Prostate gland (tissue), 2 donors: ENCODE data around the gene KCNJ12. TPM values are rescaled to one million over a fixed set of nuclear protein-coding genes. Genes with fewer than 3 reads are reported as not detected.
"Not testable (repeated sequence)": the region's sequence is repeated elsewhere in the genome, so short reads cannot be mapped to it uniquely, and the experiment has no call there.

Source experiments
- DNase-seq: peaks from one replicate; pipeline ENCODE4 v3.0.0-alpha.2; 2019; ENCODE audit warnings: low spot score
- H3K27ac ChIP-seq, 2 donors: fragments of 200-600 bp; sonication (generic); 2 replicates each; pipeline ENCODE4 v1.5.1; 2017 to 2019
- H3K27me3 ChIP-seq: fragments of 200-600 bp; sonication (generic); replicated peaks from 2 replicates; pipeline ENCODE4 v1.5.1; 2019; ENCODE audit not compliant: insufficient read depth
- H3K36me3 ChIP-seq, 2 donors: fragments of 200-600 bp; sonication (generic); 1 replicate in 1 of 2; 2 replicates in 1 of 2; pipeline versions ENCODE4 v1.5.1 to v1.8.1; 2017 to 2019
- H3K4me1 ChIP-seq: fragments of 200-600 bp; sonication (generic); replicated peaks from 2 replicates; pipeline ENCODE4 v1.5.1; 2019
- H3K4me3 ChIP-seq, 2 donors: fragments of 200-600 bp; sonication (generic); 2 replicates each; pipeline ENCODE4 v1.5.1; 2017 to 2019
- H3K9me3 ChIP-seq: fragments of 200-600 bp; sonication (generic); 2 replicates; pipeline ENCODE4 v1.5.1; 2017
- CTCF ChIP-seq, 4 experiments: fragments of 200-600 bp in 2 of 4; fragments of 450-650 bp in 2 of 4; sonication (generic) in 2 of 4; IDR thresholded peaks; 1 replicate in 3 of 4; 2 replicates in 1 of 4; pipeline ENCODE4 v1.5.1; 2016 to 2019; ENCODE audit warnings: antibody characterized with exemption in 4 of 4, mild to moderate bottlenecking in 2 of 4, moderate library complexity in 2 of 4
- POLR2A ChIP-seq: fragments of 450-650 bp; IDR thresholded peaks from one replicate; pipeline ENCODE4 v1.6.1; 2016; ENCODE audit warnings: antibody characterized with exemption, mild to moderate bottlenecking
- POLR2AphosphoS5 ChIP-seq: sonication (generic); formaldehyde crosslinking; IDR thresholded peaks from one replicate; pipeline ENCODE4 v1.6.1; 2017; ENCODE audit warnings: antibody characterized with exemption
- WGBS: methylation state at CpG from one replicate; pipeline ENCODE4 v1.1.5; 2018; 5-methylcytosine and 5-hydroxymethylcytosine counted together
- intact Hi-C: fragments of 100-400 bp; cut with DNase I; formaldehyde crosslinking; loops from one replicate; pipeline ENCODE4 v1.14.2; 2022
- total RNA-seq, 2 donors: library from RNA; depleted of rRNA; stranded (reverse); fragments of >200 nt; gene quantifications; one replicate each; pipeline ENCODE4 v1.1.0, GENCODE V29; 2016

KCNJ12 gene
- total RNA-seq, 2 donors from 2014 or later = 0.32 to 3.8 TPM

- H3K9me3 ChIP-seq, H3K36me3 ChIP-seq, intact Hi-C loops, H3K27ac ChIP-seq, H3K4me1 ChIP-seq, DNase-seq, H3K4me3 ChIP-seq, H3K27me3 ChIP-seq: not testable (repeated sequence)
- 67% methylated on average over 9 of the region's 9 CpGs for WGBS
These were observed 47.0 kb downstream of the KCNJ12 start for GRCh38 chr17:21423190-21423493.

GRCh38 chr17:21424697-21425096 is 48.5 kb downstream of the KCNJ12 start:
- H3K36me3 ChIP-seq, H3K27ac ChIP-seq, H3K4me3 ChIP-seq, H3K9me3 ChIP-seq, intact Hi-C loops, H3K27me3 ChIP-seq, H3K4me1 ChIP-seq, DNase-seq: not testable (repeated sequence)
- WGBS = 89% methylated on average over 5 of the region's 7 CpGs

GRCh38 chr17:21425321-21425720 is 49.2 kb downstream of the KCNJ12 start:
- Histone ChIP-seq H3K36me3 (no peaks in the 10 kb centered on the region), H3K4me1 (no peaks in the 10 kb centered on the region), H3K27me3 (no peaks in the 10 kb centered on the region), H3K27ac (no peak overlapping the region), H3K9me3 (no peaks in the 10 kb centered on the region), H3K4me3 (no peak overlapping the region)
- 77% methylated on average over 10 of the region's 10 CpGs for WGBS
- DNase-seq = no peak
- intact Hi-C loops = no loop called here
- no peak for TF ChIP-seq POLR2A
- no peak for TF ChIP-seq CTCF (IDR thresholded peaks at IDR 0.05)
- TF ChIP-seq POLR2AphosphoS5 = no peak

GRCh38 chr17:21425736-21426135 is 49.6 kb downstream of the KCNJ12 start:
- no peak for DNase-seq
- Histone ChIP-seq H3K27ac (no peak overlapping the region), H3K4me1 (no peaks in the 10 kb centered on the region), H3K36me3 (no peaks in the 10 kb centered on the region), H3K27me3 (no peaks in the 10 kb centered on the region), H3K4me3 (no peak overlapping the region), H3K9me3 (no peaks in the 10 kb centered on the region)
- intact Hi-C loops = no loop called here
- 67% methylated on average over 4 of the region's 4 CpGs for WGBS
- no peak for TF ChIP-seq POLR2A
- no peak for TF ChIP-seq POLR2AphosphoS5
- no peak for TF ChIP-seq CTCF (IDR thresholded peaks at IDR 0.05)

- H3K4me1 ChIP-seq, DNase-seq, H3K27me3 ChIP-seq, H3K27ac ChIP-seq, H3K9me3 ChIP-seq, H3K36me3 ChIP-seq, H3K4me3 ChIP-seq, intact Hi-C loops: not testable (repeated sequence)
- WGBS = 73% methylated on average over 8 of the region's 8 CpGs
These were observed 50.1 kb downstream of the KCNJ12 start for GRCh38 chr17:21426246-21426645.

GRCh38 chr17:21426876-21427275 is 50.7 kb downstream of the KCNJ12 start:
- WGBS = 90% methylated on average over 7 of the region's 8 CpGs
- H3K4me1 ChIP-seq, H3K4me3 ChIP-seq, intact Hi-C loops, DNase-seq, H3K9me3 ChIP-seq, H3K27me3 ChIP-seq, H3K36me3 ChIP-seq, H3K27ac ChIP-seq: not testable (repeated sequence)

- H3K36me3 ChIP-seq, intact Hi-C loops, H3K4me3 ChIP-seq, H3K27ac ChIP-seq, H3K4me1 ChIP-seq, H3K27me3 ChIP-seq, H3K9me3 ChIP-seq, DNase-seq: not testable (repeated sequence)
- WGBS = 60% methylated on average over 1 of the region's 3 CpGs
These were observed 51.6 kb downstream of the KCNJ12 start for GRCh38 chr17:21427727-21428126.

- H3K4me1 ChIP-seq, H3K27ac ChIP-seq, intact Hi-C loops, H3K27me3 ChIP-seq, H3K36me3 ChIP-seq, DNase-seq, H3K4me3 ChIP-seq, H3K9me3 ChIP-seq: not testable (repeated sequence)
- WGBS = 62% methylated on average over 5 of the region's 5 CpGs
These were observed 52.7 kb downstream of the KCNJ12 start for GRCh38 chr17:21428752-21429424.

GRCh38 chr17:21429921-21430628 is 53.9 kb downstream of the KCNJ12 start:
- 61% methylated on average over 5 of the region's 5 CpGs for WGBS
- H3K27me3 ChIP-seq, H3K4me3 ChIP-seq, DNase-seq, H3K27ac ChIP-seq, intact Hi-C loops, H3K4me1 ChIP-seq, H3K36me3 ChIP-seq, H3K9me3 ChIP-seq: not testable (repeated sequence)

- H3K4me1 ChIP-seq, intact Hi-C loops, H3K27ac ChIP-seq, H3K27me3 ChIP-seq, DNase-seq, H3K9me3 ChIP-seq, H3K4me3 ChIP-seq, H3K36me3 ChIP-seq: not testable (repeated sequence)
- WGBS = 82% methylated on average over 5 of the region's 5 CpGs
These were observed 57.8 kb downstream of the KCNJ12 start for GRCh38 chr17:21433971-21434370.
